K562 (cell line): ENCODE results near the gene PLEKHO1. TPM values are rescaled to one million over a fixed set of nuclear protein-coding genes. Genes with fewer than 3 reads are reported as not detected.

Experiments used
- BCOR ChIP-seq: fragments of 450-650 bp; IDR thresholded peaks from 2 replicates; pipeline ENCODE4 v1.6.1; 2016
- CBFA2T2 ChIP-seq: fragments of 450-650 bp; conservative IDR thresholded peaks from 2 replicates; pipeline ENCODE4 v1.6.1; 2017; ENCODE audit warnings: mild to moderate bottlenecking
- KDM1A ChIP-seq, 2 experiments: fragments of 450-650 bp; IDR thresholded peaks; 2 replicates each; pipeline ENCODE4 v1.6.1; 2016; ENCODE audit warnings: mild to moderate bottlenecking in 2 of 2
- MTA2 ChIP-seq: fragments of 450-650 bp; IDR thresholded peaks from 2 replicates; pipeline ENCODE4 v1.6.1; 2016; ENCODE audit warnings: low read depth
- NFIC ChIP-seq: fragments of 450-650 bp; IDR thresholded peaks from 2 replicates; pipeline ENCODE4 v1.6.1; 2017; ENCODE audit warnings: mild to moderate bottlenecking, inconsistent platforms
- PHB2 ChIP-seq: fragments of 450-650 bp; IDR thresholded peaks from 2 replicates; pipeline ENCODE4 v1.6.1; 2017; ENCODE audit warnings: low read depth
- RBM25 ChIP-seq: fragments of 200-400 bp; formaldehyde crosslinking; IDR thresholded peaks from 2 replicates; pipeline ENCODE4 v1.6.1; 2018; ENCODE audit warnings: low read length, low read depth, moderate library complexity; ENCODE audit not compliant: severe bottlenecking
- RCOR1 ChIP-seq, 2 experiments: IDR thresholded peaks; 2 replicates each; pipeline ENCODE4 v1.6.1; 2012; ENCODE audit warnings: low read depth in 2 of 2, low read length in 2 of 2, borderline replicate concordance in 1 of 2, improper control_type of control experiment in 1 of 2
- SMARCA5 ChIP-seq: fragments of 450-650 bp; IDR thresholded peaks from 2 replicates; pipeline ENCODE4 v1.6.1; 2016
- SMARCE1 ChIP-seq: fragments of 450-650 bp; IDR thresholded peaks from 2 replicates; pipeline ENCODE4 v1.7.1; 2016; ENCODE audit warnings: mild to moderate bottlenecking
- TCF3 ChIP-seq: sonication (generic); formaldehyde crosslinking; IDR thresholded peaks from 2 replicates; pipeline ENCODE4 v1.4.0; 2020; ENCODE audit warnings: mild to moderate bottlenecking, missing genetic modification reagents
- TEAD4 ChIP-seq, 2 experiments: sonication (generic) in 1 of 2; formaldehyde crosslinking in 1 of 2; IDR thresholded peaks; 2 replicates each; pipeline versions ENCODE4 v1.6.1 to v1.8.0; 2012 to 2022; ENCODE audit warnings: borderline replicate concordance in 1 of 2, inconsistent platforms in 1 of 2, low read length in 1 of 2, mild to moderate bottlenecking in 1 of 2, missing genetic modification reagents in 1 of 2
- polyA plus RNA-seq, 8 experiments: library from polyadenylated mRNA; depleted of rRNA in 4 of 8; stranded (reverse) in 5 of 8; unstranded in 3 of 8; fragments of >200 nt; fragmentation: Nextera tagmentation in 2 of 8; fragmentation: Illumina TruSeq in 1 of 8; extraction: Ambion mirVana in 2 of 8; extraction: Trizol in 1 of 8; gene quantifications; 2 replicates each; pipeline versions ENCODE4 v1.2.1 to v1.2.3, GENCODE V29; 2011 to 2014; ENCODE audit warnings: inconsistent platforms in 1 of 8, missing spikeins in 1 of 8
- total RNA-seq, 7 experiments: library from RNA; depleted of rRNA in 6 of 7; stranded (reverse); fragments of >200 nt in 6 of 7; fragmentation: Illumina TruSeq in 2 of 7; extraction: Trizol in 2 of 7; gene quantifications; 2 replicates each; pipeline versions ENCODE4 v1.2.1 to v1.2.3, GENCODE V29; 2011 to 2021; ENCODE audit warnings: low replicate concordance in 1 of 7
- TF ChIP-seq, protein P1 (sequence below), 2 experiments: fragments of 450-650 bp; formaldehyde crosslinking in 1 of 2; IDR thresholded peaks; 2 replicates each; pipeline versions ENCODE4 v1.4.0 to v1.6.1; 2014 to 2020; ENCODE audit warnings: mild to moderate bottlenecking in 2 of 2, borderline replicate concordance in 1 of 2, low read depth in 1 of 2

Gene PLEKHO1
- total and polyA plus RNA-seq, 9 of the 15 experiments (the other 6 are each of a cell fraction or from before 2014, with no cell fraction given): 0.39 to 16.2 (median 9.6) TPM

DNA sequence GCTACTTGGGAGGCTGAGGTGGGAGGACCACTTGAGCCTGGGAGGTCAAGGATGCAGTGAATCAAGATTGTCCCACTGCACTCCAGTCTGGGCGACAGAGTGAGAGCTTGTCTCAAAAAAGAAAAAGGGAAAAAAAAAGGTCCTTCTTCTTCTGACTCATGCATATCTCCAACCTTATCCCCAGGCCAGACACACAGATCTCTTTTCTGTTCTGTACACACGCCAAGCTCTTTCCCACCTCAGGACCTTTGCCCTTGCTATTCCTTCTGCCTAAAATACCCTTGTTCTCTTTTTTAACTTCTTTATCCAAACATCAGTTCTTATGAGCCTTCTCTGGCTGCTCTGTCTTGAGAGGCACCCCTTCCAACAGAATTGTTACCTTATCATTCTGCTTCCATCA, 22.1 kb downstream of the PLEKHO1 start (continued):
- TF ChIP-seq SMARCE1 (peak; percentile 41; the same call in 1 of the 2 replicates), MTA2 (peak; percentile 38; the same call in 1 of the 2 replicates), NFIC (peak; percentile 52), SMARCA5 (peak; percentile 83; the same call in 1 of the 2 replicates), CBFA2T2 (peak; percentile 41), KDM1A (IDR thresholded peaks at IDR 0.05) (peak in 1 of 2 experiments; percentile 27; a peak in 2 of 4 replicates), RBM25 (peak; percentile 71), PHB2 (0 out of 2 replicates have a peak, but pooled peaks have one; percentile 21), RCOR1 (IDR thresholded peaks at IDR 0.05; ENCODE audit: borderline replicate concordance in 1 of 2, low read depth in 2 of 2, low read length in 2 of 2) (peak in 1 of 2 experiments; percentile 16; a peak in 1 of 4 replicates), TEAD4 (IDR thresholded peaks at IDR 0.05; ENCODE audit: low read length) (0 out of 2 replicates have a peak, but pooled peaks have one; percentile 10), TEAD4 (CRISPR knock-in tag; IDR thresholded peaks at IDR 0.05; ENCODE audit: borderline replicate concordance) (no peak), TCF3 (CRISPR knock-in tag) (peak; percentile 34; the same call in 1 of the 2 replicates), BCOR (peak; percentile 48; the same call in 1 of the 2 replicates)
- TF ChIP-seq, protein P1, sequence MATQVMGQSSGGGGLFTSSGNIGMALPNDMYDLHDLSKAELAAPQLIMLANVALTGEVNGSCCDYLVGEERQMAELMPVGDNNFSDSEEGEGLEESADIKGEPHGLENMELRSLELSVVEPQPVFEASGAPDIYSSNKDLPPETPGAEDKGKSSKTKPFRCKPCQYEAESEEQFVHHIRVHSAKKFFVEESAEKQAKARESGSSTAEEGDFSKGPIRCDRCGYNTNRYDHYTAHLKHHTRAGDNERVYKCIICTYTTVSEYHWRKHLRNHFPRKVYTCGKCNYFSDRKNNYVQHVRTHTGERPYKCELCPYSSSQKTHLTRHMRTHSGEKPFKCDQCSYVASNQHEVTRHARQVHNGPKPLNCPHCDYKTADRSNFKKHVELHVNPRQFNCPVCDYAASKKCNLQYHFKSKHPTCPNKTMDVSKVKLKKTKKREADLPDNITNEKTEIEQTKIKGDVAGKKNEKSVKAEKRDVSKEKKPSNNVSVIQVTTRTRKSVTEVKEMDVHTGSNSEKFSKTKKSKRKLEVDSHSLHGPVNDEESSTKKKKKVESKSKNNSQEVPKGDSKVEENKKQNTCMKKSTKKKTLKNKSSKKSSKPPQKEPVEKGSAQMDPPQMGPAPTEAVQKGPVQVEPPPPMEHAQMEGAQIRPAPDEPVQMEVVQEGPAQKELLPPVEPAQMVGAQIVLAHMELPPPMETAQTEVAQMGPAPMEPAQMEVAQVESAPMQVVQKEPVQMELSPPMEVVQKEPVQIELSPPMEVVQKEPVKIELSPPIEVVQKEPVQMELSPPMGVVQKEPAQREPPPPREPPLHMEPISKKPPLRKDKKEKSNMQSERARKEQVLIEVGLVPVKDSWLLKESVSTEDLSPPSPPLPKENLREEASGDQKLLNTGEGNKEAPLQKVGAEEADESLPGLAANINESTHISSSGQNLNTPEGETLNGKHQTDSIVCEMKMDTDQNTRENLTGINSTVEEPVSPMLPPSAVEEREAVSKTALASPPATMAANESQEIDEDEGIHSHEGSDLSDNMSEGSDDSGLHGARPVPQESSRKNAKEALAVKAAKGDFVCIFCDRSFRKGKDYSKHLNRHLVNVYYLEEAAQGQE (IDR thresholded peaks at IDR 0.05; ENCODE audit: borderline replicate concordance): no peak
- TF ChIP-seq, protein P1 (CRISPR knock-in tag; IDR thresholded peaks at IDR 0.05; ENCODE audit: low read depth): no peak
- TF ChIP-seq, all 486 proteins: peak for 25
